Measurements from ENCODE around the gene PCDH12.
A peak's percentile ranks its signal among the peaks of the same experiment; 100 is the strongest.

The PCDH12 gene

GRCh38 chr5:141963701-141964100 is 5.7 kb upstream of the PCDH12 start:
- Histone ChIP-seq H3K4me1 (ENCODE audit: control insufficient read depth, low read length) (peaks cover 40% of the 10 kb centered on the region), H3K27ac (ENCODE audit: low read depth, low read length) (no peak overlapping the region), H3K9me2 (replicated peaks; ENCODE audit: control insufficient read depth, low read length) (no peaks in the 10 kb centered on the region), H3F3A (ENCODE audit: control insufficient read depth, insufficient read depth) (peaks cover 15% of the 10 kb centered on the region), H3K9me3 (ENCODE audit: control insufficient read depth, insufficient read depth, low read length) (no peaks in the 10 kb centered on the region), H3K4me2 (ENCODE audit: low read length) (no peak overlapping the region), H3K4me3 (ENCODE audit: low read length) (no peak overlapping the region), H4K20me1 (ENCODE audit: control insufficient read depth, insufficient read depth, low read depth, low read length) (no peaks in the 10 kb centered on the region), H3K36me3 (ENCODE audit: control insufficient read depth, low read length) (peaks cover 3% of the 10 kb centered on the region; the same call in 1 of the 2 replicates), H3K27me3 (ENCODE audit: control insufficient read depth, low read length) (no peaks in the 10 kb centered on the region), H3K79me2 (ENCODE audit: control insufficient read depth, low read length) (no peaks in the 10 kb centered on the region)
- no peak for TF ChIP-seq EZH2phosphoT487 (IDR thresholded peaks at IDR 0.05; ENCODE audit: borderline replicate concordance, low read length)
- TF ChIP-seq, protein P1, sequence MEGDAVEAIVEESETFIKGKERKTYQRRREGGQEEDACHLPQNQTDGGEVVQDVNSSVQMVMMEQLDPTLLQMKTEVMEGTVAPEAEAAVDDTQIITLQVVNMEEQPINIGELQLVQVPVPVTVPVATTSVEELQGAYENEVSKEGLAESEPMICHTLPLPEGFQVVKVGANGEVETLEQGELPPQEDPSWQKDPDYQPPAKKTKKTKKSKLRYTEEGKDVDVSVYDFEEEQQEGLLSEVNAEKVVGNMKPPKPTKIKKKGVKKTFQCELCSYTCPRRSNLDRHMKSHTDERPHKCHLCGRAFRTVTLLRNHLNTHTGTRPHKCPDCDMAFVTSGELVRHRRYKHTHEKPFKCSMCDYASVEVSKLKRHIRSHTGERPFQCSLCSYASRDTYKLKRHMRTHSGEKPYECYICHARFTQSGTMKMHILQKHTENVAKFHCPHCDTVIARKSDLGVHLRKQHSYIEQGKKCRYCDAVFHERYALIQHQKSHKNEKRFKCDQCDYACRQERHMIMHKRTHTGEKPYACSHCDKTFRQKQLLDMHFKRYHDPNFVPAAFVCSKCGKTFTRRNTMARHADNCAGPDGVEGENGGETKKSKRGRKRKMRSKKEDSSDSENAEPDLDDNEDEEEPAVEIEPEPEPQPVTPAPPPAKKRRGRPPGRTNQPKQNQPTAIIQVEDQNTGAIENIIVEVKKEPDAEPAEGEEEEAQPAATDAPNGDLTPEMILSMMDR (IDR thresholded peaks at IDR 0.05; ENCODE audit: low read depth, low read length, poor library complexity, severe bottlenecking), result no peak

DNA sequence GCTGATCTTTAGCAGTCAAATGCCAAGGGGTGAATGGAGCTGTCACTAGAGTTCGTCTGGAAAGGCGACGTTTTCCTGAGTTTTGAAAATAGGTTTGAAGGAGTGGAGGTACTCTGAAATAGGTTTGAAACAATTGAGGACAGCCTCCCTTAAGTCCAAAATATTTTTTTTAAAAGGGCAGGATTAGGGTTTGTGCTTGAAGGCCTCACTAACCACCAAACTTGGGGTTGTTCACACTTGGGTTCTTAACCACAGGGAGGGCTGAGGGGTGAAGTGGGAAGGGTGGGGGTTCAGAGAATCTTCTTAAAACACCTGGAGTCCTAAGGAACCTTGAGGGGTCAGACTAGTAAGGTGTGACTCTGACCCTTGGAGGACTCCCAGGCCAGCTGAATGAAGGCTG is 3.5 kb upstream of the PCDH12 start:
- Histone ChIP-seq H3K27ac (ENCODE audit: low read depth, low read length) (no peak overlapping the region), H3K4me3 (ENCODE audit: low read length) (peak overlapping the region; percentile 6; the same call in 1 of the 2 replicates), H3K27me3 (ENCODE audit: control insufficient read depth, low read length) (no peaks in the 10 kb centered on the region), H3K79me2 (ENCODE audit: control insufficient read depth, low read length) (no peaks in the 10 kb centered on the region), H3F3A (ENCODE audit: control insufficient read depth, insufficient read depth) (0 out of 2 replicates have a peak, but pooled peaks cover 1% of the 10 kb centered on the region), H3K4me2 (ENCODE audit: low read length) (peak overlapping the region; percentile 34), H3K9me3 (ENCODE audit: control insufficient read depth, insufficient read depth, low read length) (no peaks in the 10 kb centered on the region), H3K36me3 (ENCODE audit: control insufficient read depth, low read length) (no peaks in the 10 kb centered on the region), H3K4me1 (ENCODE audit: control insufficient read depth, low read length) (peaks cover 29% of the 10 kb centered on the region), H4K20me1 (ENCODE audit: control insufficient read depth, insufficient read depth, low read depth, low read length) (no peaks in the 10 kb centered on the region), H3K9me2 (replicated peaks; ENCODE audit: control insufficient read depth, low read length) (no peaks in the 10 kb centered on the region)
- TF ChIP-seq, protein P1 (IDR thresholded peaks at IDR 0.05; ENCODE audit: low read depth, low read length, poor library complexity, severe bottlenecking), result no peak
- TF ChIP-seq EZH2phosphoT487 (IDR thresholded peaks at IDR 0.05; ENCODE audit: borderline replicate concordance, low read length), result no peak

GRCh38 chr5:141960449-141961323 is 2.7 kb upstream of the PCDH12 start:
- H3K27ac ChIP-seq (ENCODE audit: low read depth, low read length), result no peak overlapping the region
- H3K79me2 ChIP-seq (ENCODE audit: control insufficient read depth, low read length), result no peaks in the 10 kb centered on the region
- H3K9me2 ChIP-seq (replicated peaks; ENCODE audit: control insufficient read depth, low read length), result no peaks in the 10 kb centered on the region
- H3K4me1 ChIP-seq (ENCODE audit: control insufficient read depth, low read length), result peaks cover 28% of the 10 kb centered on the region
- H3K4me3 ChIP-seq (ENCODE audit: low read length), result peak overlapping the region; percentile 6
- no peaks in the 10 kb centered on the region for H3K9me3 ChIP-seq (ENCODE audit: control insufficient read depth, insufficient read depth, low read length)
- no peaks in the 10 kb centered on the region for H4K20me1 ChIP-seq (ENCODE audit: control insufficient read depth, insufficient read depth, low read depth, low read length)
- H3F3A ChIP-seq (ENCODE audit: control insufficient read depth, insufficient read depth), result no peaks in the 10 kb centered on the region
- H3K36me3 ChIP-seq (ENCODE audit: control insufficient read depth, low read length), result no peaks in the 10 kb centered on the region
- peak overlapping the region; percentile 34 for H3K4me2 ChIP-seq (ENCODE audit: low read length)
- no peak for TF ChIP-seq EZH2phosphoT487 (IDR thresholded peaks at IDR 0.05; ENCODE audit: borderline replicate concordance, low read length)
- TF ChIP-seq, protein P1 (IDR thresholded peaks at IDR 0.05; ENCODE audit: low read depth, low read length, poor library complexity, severe bottlenecking), result peak; percentile 86
- no peaks in the 10 kb centered on the region for H3K27me3 ChIP-seq (ENCODE audit: control insufficient read depth, low read length)
